Ascending aorta (tissue), 2 donors: ENCODE measurements around the gene SPNS2. TPM values are rescaled to one million over a fixed set of nuclear protein-coding genes. Genes with fewer than 3 reads are reported as not detected.
A peak's percentile ranks its signal among the peaks of the same experiment; 100 is the strongest.

Experiments used
- DNase-seq, 2 donors: peaks; one replicate each; pipeline ENCODE4 v3.0.0-alpha.2; 2019; ENCODE audit warnings: low spot score in 2 of 2
- H3K27ac ChIP-seq, 2 donors: fragments of 200-600 bp; sonication (generic); one replicate each; pipeline ENCODE4 v1.5.1; 2016 to 2017; ENCODE audit warnings: mild to moderate bottlenecking in 1 of 2
- H3K27me3 ChIP-seq: fragments of 200-600 bp; sonication (generic); one replicate; pipeline ENCODE4 v1.5.1; 2017
- H3K36me3 ChIP-seq, 2 donors: fragments of 200-600 bp; sonication (generic); one replicate each; pipeline ENCODE4 v1.5.1; 2016
- H3K4me1 ChIP-seq, 2 donors: fragments of 200-600 bp; sonication (generic); one replicate each; pipeline ENCODE4 v1.5.1; 2016 to 2017; ENCODE audit warnings: mild to moderate bottlenecking in 1 of 2
- H3K4me3 ChIP-seq, 2 donors: fragments of 200-600 bp; sonication (generic); one replicate each; pipeline ENCODE4 v1.5.1; 2016 to 2017; ENCODE audit warnings: mild to moderate bottlenecking in 1 of 2
- H3K9me3 ChIP-seq, 2 donors: fragments of 200-600 bp; sonication (generic); one replicate each; pipeline ENCODE4 v1.5.1; 2016
- CTCF ChIP-seq, 3 experiments: fragments of 200-600 bp in 2 of 3; fragments of 450-650 bp in 1 of 3; sonication (generic) in 2 of 3; IDR thresholded peaks; one replicate each; pipeline ENCODE4 v1.5.1; 2016 to 2019; ENCODE audit warnings: antibody characterized with exemption in 3 of 3, mild to moderate bottlenecking in 1 of 3, moderate library complexity in 1 of 3
- intact Hi-C: fragments of 100-400 bp; cut with DNase I; formaldehyde crosslinking; loops from one replicate; pipeline ENCODE4 v1.15.1; 2023
- total RNA-seq: library from RNA; depleted of rRNA; stranded (reverse); fragments of >200 nt; gene quantifications from one replicate; pipeline ENCODE4 v1.1.0, GENCODE V29; 2016

The SPNS2 gene
- total RNA-seq, 1 donor from 2014 or later: 107 TPM

DNA sequence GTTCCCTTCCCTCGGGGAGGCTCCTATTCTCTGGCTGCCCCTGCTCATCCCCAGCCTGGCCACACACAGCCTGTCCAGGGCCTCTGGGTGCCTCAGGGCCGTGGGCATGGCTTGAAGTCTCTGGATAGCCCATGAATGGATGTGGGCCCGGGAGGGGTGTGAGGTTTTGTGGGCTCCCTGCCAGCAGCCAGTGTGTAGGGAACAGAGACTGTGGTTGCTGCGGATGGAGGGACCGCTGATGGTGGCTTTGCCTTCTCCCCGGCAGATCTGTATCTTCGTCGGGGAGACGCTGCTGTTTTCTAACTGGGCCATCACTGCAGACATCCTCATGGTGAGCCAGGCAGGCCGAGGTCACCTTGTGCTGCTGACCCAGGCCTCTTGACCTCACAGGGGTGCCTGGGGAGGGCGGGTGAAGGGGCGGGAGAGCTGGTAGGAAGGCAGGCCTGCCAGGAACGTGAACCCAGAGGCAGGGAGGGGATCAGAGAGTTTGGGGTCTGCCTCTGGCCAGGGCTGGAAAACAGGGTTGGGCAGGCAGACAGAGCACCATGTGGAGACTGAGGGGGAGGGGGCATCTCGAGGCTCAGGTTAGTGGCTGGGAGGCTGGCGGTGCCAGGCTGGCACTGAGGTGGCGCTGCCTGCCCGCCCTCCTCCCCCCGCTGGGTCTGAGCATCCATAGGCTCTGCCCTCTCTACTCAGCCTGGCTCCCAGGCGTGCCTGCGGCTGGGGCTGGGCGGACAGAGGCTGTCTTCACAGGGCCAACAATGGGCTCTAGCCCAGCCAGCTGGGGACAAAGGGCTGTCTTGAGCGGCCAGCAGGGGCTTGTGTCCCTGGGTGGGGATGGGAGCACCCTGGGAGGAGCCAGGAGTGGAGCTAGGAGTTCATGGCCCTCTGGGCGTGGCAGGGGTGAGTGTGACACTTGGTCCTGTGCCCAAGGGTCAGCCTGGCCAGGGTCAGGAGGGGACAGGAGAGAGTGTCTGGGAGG is 35.1 kb downstream of the SPNS2 start:
- Histone ChIP-seq H3K4me3 (no peak overlapping the region), H3K27me3 (no peaks in the 10 kb centered on the region), H3K4me1 (peaks cover 4 to 20% of the 10 kb centered on the region in 2 donors), H3K27ac (peak overlapping the region in 1 of 2 donors; percentile 49), H3K9me3 (no peaks in the 10 kb centered on the region), H3K36me3 (peaks cover 5 to 6% of the 10 kb centered on the region in 2 donors)
- intact Hi-C loops: no loop called here
- no peak for DNase-seq
- no peak for TF ChIP-seq CTCF (IDR thresholded peaks at IDR 0.05)

DNA sequence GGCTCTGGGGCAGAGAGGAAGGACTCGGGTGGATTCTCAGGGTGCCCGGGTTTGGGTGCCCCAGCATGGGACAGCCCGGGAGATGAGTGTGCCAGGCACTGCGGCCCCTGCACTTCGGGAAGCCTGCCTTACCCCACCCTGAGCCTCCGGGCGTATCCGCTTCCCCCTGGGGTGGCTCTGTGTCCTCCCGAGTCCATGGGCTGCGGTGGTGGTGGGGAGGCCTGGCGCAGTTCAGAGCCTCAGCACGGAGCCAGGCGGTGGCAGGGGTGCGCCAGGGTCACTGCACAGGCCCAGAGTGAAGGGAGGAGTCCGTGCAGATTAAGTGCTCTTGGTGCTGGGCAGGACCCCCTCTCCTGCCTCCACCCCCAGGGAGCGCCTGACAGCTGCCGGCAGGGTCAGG is 35.8 kb downstream of the SPNS2 start:
- no peak overlapping the region for H3K4me3 ChIP-seq
- intact Hi-C loops: no loop called here
- no peak for DNase-seq
- peak overlapping the region in 1 of 2 donors; percentile 49 for H3K27ac ChIP-seq
- peaks cover 10 to 13% of the 10 kb centered on the region in 2 donors for H3K36me3 ChIP-seq
- TF ChIP-seq CTCF (IDR thresholded peaks at IDR 0.05): no peak
- no peaks in the 10 kb centered on the region for H3K27me3 ChIP-seq
- H3K4me1 ChIP-seq: peaks cover 4 to 20% of the 10 kb centered on the region in 2 donors
- no peaks in the 10 kb centered on the region for H3K9me3 ChIP-seq

DNA sequence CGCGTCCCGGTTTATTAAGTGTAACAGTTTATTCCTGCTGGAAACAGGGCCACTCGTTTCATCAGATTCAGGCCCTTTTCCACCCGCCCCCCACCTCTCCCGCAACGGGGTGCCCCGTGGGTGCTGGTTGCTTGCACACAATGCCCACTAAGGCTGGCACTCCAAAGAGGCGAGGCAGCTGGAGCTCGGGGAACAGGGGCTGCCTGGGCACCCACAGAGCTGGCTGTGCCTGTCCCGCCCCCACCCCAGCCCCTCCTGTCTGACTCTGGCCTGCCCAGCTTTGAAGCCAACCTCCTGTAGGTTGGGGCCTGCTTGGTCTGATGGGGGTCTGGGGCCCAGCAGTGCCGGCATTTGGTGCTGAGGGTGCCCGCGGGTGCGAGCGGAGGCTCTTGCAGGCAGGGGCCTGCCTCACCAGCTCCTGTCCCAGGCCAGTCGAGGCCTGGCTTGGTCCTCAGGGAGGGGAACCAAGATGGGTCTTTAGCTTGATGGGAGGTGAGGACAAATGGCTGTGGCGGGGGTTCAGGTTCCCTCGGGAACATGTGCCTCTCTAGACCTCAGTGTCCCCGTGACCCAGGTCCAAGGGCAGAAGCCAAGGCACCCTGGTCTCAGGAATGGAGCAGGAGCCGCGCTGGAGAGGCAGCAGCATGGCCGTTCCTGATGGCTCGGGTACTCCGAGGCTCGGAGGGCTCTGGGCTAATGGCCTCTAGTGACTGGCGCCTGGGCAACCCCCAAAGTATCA is 36.4 kb downstream of the SPNS2 start:
- Histone ChIP-seq H3K9me3 (no peaks in the 10 kb centered on the region), H3K27me3 (no peaks in the 10 kb centered on the region), H3K4me3 (no peak overlapping the region), H3K36me3 (peaks cover 16 to 18% of the 10 kb centered on the region in 2 donors), H3K27ac (peak overlapping the region in 1 of 2 donors; percentile 49), H3K4me1 (peaks cover 4 to 20% of the 10 kb centered on the region in 2 donors)
- intact Hi-C loops: no loop called here
- TF ChIP-seq CTCF (IDR thresholded peaks at IDR 0.05): no peak
- no peak for DNase-seq

- intact Hi-C loops: no loop called here
Observed at GRCh38 chr17:4535667-4536258, 37.1 kb downstream of the SPNS2 start.

More at GRCh38 chr17:4535667-4536258, 37.1 kb downstream of the SPNS2 start:
- no peaks in the 10 kb centered on the region for H3K27me3 ChIP-seq
- H3K27ac ChIP-seq: peak overlapping the region in 1 of 2 donors; percentile 71
- peaks cover 21 to 25% of the 10 kb centered on the region in 2 donors for H3K36me3 ChIP-seq
- peaks cover 4 to 20% of the 10 kb centered on the region in 2 donors for H3K4me1 ChIP-seq
- no peak for TF ChIP-seq CTCF (IDR thresholded peaks at IDR 0.05)
- H3K9me3 ChIP-seq: no peaks in the 10 kb centered on the region
- no peak overlapping the region for H3K4me3 ChIP-seq
- DNase-seq: no peak
